ENCODE results near the gene SYT12.

GRCh38 chr11:67002921-67003411 lies 20.0 kb upstream of the SYT12 start:
- TF ChIP-seq EZH2 (IDR thresholded peaks at IDR 0.05; ENCODE audit: insufficient read depth, low read length) = no peak
- TF ChIP-seq CTCF (IDR thresholded peaks at IDR 0.05; ENCODE audit: insufficient read depth, low read depth, low read length) = no peak

All from astrocyte (in vitro differentiated cells and primary cell).